ENCODE data around the gene KLF6. TPM values are rescaled to one million over a fixed set of nuclear protein-coding genes. Genes with fewer than 3 reads are reported as not detected.

Gene KLF6
- total and polyA plus RNA-seq, 9 of the 15 experiments (the other 6 are each of a cell fraction or from before 2014, with no cell fraction given) = 3.2 to 23.9 (median 8.0) TPM

DNA sequence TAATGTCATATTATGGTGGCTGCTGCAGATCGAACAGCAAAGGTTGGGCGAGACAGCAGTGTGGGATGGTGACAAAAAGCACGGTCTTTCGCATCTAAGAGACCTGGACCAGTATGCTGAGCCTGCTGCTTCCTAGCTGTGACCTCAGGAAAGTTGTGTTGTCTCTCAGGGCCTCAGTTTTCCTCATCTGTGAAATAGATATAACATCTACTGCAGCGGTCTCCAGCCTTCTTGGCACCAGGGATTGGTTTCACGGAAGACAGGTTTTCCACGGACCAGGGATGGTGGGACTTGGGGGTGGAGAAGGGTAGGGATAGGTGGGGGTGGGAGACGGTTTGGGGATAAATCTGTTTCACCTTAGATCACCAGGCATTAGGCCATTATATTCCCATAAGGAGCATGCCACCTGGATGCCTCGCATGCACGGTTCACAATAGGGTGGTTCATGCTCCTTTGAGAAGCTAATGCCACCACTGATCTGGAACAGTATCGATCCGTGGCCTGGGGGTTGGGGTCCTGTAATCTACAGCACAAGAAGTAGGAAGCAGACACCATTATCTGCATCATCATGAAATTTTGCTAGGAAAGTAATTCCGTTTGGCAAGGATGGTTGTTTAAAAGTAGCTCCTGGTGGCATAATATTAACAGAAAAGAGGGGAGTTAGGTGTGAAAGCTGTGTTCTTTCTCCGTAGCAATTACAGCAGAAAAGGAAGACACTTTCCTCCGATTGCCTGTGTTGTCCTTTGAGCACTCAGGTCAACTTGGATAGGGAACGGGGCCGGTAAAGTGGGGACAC lies 10.8 kb downstream of the KLF6 start:
- Histone ChIP-seq H3K9me1 (ENCODE audit: control insufficient read depth, insufficient read depth, low read length) (no peaks in the 10 kb centered on the region), H3K4me3 (no peak overlapping the region), H3K79me2 (ENCODE audit: control insufficient read depth, insufficient read depth, low read length) (no peaks in the 10 kb centered on the region), H3K4me1 (replicated peaks in 1 of 2; ENCODE audit: control insufficient read depth in 2 of 2, insufficient read depth in 2 of 2, low read length in 2 of 2) (peaks cover 5 to 13% of the 10 kb centered on the region in 2 experiments; a peak in 3 of 5 replicates), H3K4me2 (ENCODE audit: insufficient read depth, low read length) (no peak overlapping the region), H3K27me3 (ENCODE audit: control insufficient read depth in 2 of 2, insufficient read depth in 2 of 2, low read length in 2 of 2) (no peaks in the 10 kb centered on the region), H2AFZ (ENCODE audit: low read depth, low read length) (no peak overlapping the region), H4K20me1 (replicated peaks; ENCODE audit: control insufficient read depth, insufficient read depth, low read length) (no peaks in the 10 kb centered on the region; the same call in 1 of the 2 replicates), H3K27ac (ENCODE audit: extremely low read depth, low read depth, low read length) (no peak overlapping the region), H3K9me3 (replicated peaks; ENCODE audit: control insufficient read depth, insufficient read depth, low read depth, low read length) (no peaks in the 10 kb centered on the region), H3K36me3 (ENCODE audit: control insufficient read depth, insufficient read depth, low read length) (peaks cover 29% of the 10 kb centered on the region; the same call in 2 of the 3 replicates), H3K9ac (ENCODE audit: insufficient read depth in 1 of 2, low read depth in 2 of 2, low read length in 2 of 2) (no peak overlapping the region)
- CTCF ChIA-PET (ENCODE audit: low intra/inter-chr PET ratio) = no interaction called here
- DNase-seq (ENCODE audit: extremely low read depth in 1 of 4, low spot score in 3 of 4) = no peak
- no TSS peak for BruUV-seq (replicated peaks)
- no peak for FAIRE-seq
- 0 out of 2 replicates have a peak, but pooled peaks have one; percentile 12 for TF ChIP-seq BCOR (IDR thresholded peaks at IDR 0.05)
- TF ChIP-seq RBM25 (IDR thresholded peaks at IDR 0.05; ENCODE audit: low read depth, low read length, severe bottlenecking) = peak; percentile 18
- TF ChIP-seq MTA2 (IDR thresholded peaks at IDR 0.05; ENCODE audit: low read depth) = no peak
- TF ChIP-seq POLR2B (IDR thresholded peaks at IDR 0.05; ENCODE audit: low read depth, partially characterized antibody) = peak; percentile 32
- intact Hi-C loops (cut with micrococcal nuclease) = no loop called here
- WGBS (ENCODE audit: insufficient coverage, low coverage, missing lambda C conversion rate) = 78% methylated on average over 17 of the region's 17 CpGs
- POLR2A ChIA-PET = interaction anchor here (0.7 to 7.1 kb wide), 9 partner anchors 10 to 577 kb away, joined by 3 to 69 read pairs (median 5); partner anchors contain the start of gene KLF6
- ATAC-seq = no peak
- in situ Hi-C loops (cut with MboI) = no loop called here

DNA sequence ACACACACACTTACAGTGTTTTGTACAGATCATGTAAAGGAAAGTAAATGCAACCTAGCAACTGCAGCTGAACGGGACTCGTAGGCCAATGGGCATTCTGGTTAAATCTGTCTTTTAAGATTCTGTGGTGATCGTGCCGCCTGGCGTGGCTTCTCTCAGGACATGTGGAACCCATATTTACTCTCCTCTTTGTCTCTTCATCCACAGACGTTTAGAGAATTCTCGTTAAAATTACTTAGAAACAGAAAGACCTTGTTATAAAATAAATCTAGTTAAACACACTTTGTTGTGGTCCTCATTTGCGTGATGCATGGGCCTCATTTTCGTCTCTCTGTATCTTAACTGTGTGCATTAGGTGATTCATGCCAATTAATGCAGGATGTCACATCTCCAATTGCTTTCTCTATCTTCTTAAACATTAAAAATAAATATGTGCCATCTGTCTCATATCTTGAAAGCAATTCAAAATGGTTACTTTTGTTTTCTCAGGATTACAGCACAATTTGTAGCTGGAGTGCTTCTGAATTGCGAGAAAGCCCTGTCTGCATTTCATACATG lies 11.5 kb downstream of the KLF6 start:
- no TSS peak for BruUV-seq (replicated peaks)
- Histone ChIP-seq H3K27ac (ENCODE audit: extremely low read depth, low read depth, low read length) (no peak overlapping the region), H3K9ac (ENCODE audit: insufficient read depth in 1 of 2, low read depth in 2 of 2, low read length in 2 of 2) (no peak overlapping the region), H4K20me1 (replicated peaks; ENCODE audit: control insufficient read depth, insufficient read depth, low read length) (no peaks in the 10 kb centered on the region), H2AFZ (ENCODE audit: low read depth, low read length) (no peak overlapping the region), H3K9me1 (ENCODE audit: control insufficient read depth, insufficient read depth, low read length) (no peaks in the 10 kb centered on the region), H3K4me1 (replicated peaks in 1 of 2; ENCODE audit: control insufficient read depth in 2 of 2, insufficient read depth in 2 of 2, low read length in 2 of 2) (peaks cover 5 to 13% of the 10 kb centered on the region in 2 experiments; a peak in 3 of 5 replicates), H3K79me2 (ENCODE audit: control insufficient read depth, insufficient read depth, low read length) (no peaks in the 10 kb centered on the region), H3K27me3 (ENCODE audit: control insufficient read depth in 2 of 2, insufficient read depth in 2 of 2, low read length in 2 of 2) (no peaks in the 10 kb centered on the region), H3K36me3 (ENCODE audit: control insufficient read depth, insufficient read depth, low read length) (peaks cover 23% of the 10 kb centered on the region; the same call in 2 of the 3 replicates), H3K4me3 (no peak overlapping the region), H3K9me3 (replicated peaks; ENCODE audit: control insufficient read depth, insufficient read depth, low read depth, low read length) (no peaks in the 10 kb centered on the region), H3K4me2 (ENCODE audit: insufficient read depth, low read length) (no peak overlapping the region)
- ChIA-PET CTCF (ENCODE audit: low intra/inter-chr PET ratio) (no interaction called here), POLR2A (interaction anchor here (0.7 to 7.1 kb wide), 4 partner anchors 9 to 576 kb away, joined by 3 to 69 read pairs (median 34); partner anchors contain the start of gene KLF6)
- ATAC-seq (no peak), DNase-seq (ENCODE audit: extremely low read depth in 1 of 4, low spot score in 3 of 4) (no peak), FAIRE-seq (no peak)
- WGBS (ENCODE audit: insufficient coverage, low coverage, missing lambda C conversion rate) = 60% methylated on average over 10 of the region's 10 CpGs
- intact Hi-C loops (cut with micrococcal nuclease) (no loop called here), in situ Hi-C loops (cut with MboI) (no loop called here)
- TF ChIP-seq, protein P1, sequence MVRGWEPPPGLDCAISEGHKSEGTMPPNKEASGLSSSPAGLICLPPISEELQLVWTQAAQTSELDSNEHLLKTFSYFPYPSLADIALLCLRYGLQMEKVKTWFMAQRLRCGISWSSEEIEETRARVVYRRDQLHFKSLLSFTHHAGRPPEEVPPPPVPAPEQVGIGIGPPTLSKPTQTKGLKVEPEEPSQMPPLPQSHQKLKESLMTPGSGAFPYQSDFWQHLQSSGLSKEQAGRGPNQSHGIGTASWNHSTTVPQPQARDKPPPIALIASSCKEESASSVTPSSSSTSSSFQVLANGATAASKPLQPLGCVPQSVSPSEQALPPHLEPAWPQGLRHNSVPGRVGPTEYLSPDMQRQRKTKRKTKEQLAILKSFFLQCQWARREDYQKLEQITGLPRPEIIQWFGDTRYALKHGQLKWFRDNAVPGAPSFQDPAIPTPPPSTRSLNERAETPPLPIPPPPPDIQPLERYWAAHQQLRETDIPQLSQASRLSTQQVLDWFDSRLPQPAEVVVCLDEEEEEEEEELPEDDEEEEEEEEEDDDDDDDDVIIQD (CRISPR knock-in tag; IDR thresholded peaks at IDR 0.05) = no peak
- TF ChIP-seq, protein P2, sequence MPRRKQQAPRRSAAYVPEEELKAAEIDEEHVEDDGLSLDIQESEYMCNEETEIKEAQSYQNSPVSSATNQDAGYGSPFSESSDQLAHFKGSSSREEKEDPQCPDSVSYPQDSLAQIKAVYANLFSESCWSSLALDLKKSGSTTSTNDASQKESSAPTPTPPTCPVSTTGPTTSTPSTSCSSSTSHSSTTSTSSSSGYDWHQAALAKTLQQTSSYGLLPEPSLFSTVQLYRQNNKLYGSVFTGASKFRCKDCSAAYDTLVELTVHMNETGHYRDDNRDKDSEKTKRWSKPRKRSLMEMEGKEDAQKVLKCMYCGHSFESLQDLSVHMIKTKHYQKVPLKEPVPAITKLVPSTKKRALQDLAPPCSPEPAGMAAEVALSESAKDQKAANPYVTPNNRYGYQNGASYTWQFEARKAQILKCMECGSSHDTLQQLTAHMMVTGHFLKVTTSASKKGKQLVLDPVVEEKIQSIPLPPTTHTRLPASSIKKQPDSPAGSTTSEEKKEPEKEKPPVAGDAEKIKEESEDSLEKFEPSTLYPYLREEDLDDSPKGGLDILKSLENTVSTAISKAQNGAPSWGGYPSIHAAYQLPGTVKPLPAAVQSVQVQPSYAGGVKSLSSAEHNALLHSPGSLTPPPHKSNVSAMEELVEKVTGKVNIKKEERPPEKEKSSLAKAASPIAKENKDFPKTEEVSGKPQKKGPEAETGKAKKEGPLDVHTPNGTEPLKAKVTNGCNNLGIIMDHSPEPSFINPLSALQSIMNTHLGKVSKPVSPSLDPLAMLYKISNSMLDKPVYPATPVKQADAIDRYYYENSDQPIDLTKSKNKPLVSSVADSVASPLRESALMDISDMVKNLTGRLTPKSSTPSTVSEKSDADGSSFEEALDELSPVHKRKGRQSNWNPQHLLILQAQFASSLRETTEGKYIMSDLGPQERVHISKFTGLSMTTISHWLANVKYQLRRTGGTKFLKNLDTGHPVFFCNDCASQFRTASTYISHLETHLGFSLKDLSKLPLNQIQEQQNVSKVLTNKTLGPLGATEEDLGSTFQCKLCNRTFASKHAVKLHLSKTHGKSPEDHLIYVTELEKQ (CRISPR knock-in tag; IDR thresholded peaks at IDR 0.05) = no peak
- no peak for TF ChIP-seq PHF8 (IDR thresholded peaks at IDR 0.05; ENCODE audit: borderline replicate concordance, low read length)
- TF ChIP-seq PRMT5 (CRISPR knock-in tag; IDR thresholded peaks at IDR 0.05) = no peak

Measured in K562 (cell line).